Astrocyte (in vitro differentiated cells and primary cell): ENCODE measurements around the gene UBAC1.

Experiments used
- EZH2 ChIP-seq: IDR thresholded peaks from 2 replicates; pipeline ENCODE4 v1.6.1; 2012; ENCODE audit warnings: mild to moderate bottlenecking, low read length, inconsistent platforms; ENCODE audit not compliant: insufficient read depth
- TF ChIP-seq, protein P1 (sequence below): IDR thresholded peaks from 2 replicates; pipeline ENCODE4 v1.5.1; 2011; ENCODE audit warnings: low read depth, mild to moderate bottlenecking, inconsistent platforms, low read length, moderate library complexity; ENCODE audit not compliant: insufficient read depth

DNA sequence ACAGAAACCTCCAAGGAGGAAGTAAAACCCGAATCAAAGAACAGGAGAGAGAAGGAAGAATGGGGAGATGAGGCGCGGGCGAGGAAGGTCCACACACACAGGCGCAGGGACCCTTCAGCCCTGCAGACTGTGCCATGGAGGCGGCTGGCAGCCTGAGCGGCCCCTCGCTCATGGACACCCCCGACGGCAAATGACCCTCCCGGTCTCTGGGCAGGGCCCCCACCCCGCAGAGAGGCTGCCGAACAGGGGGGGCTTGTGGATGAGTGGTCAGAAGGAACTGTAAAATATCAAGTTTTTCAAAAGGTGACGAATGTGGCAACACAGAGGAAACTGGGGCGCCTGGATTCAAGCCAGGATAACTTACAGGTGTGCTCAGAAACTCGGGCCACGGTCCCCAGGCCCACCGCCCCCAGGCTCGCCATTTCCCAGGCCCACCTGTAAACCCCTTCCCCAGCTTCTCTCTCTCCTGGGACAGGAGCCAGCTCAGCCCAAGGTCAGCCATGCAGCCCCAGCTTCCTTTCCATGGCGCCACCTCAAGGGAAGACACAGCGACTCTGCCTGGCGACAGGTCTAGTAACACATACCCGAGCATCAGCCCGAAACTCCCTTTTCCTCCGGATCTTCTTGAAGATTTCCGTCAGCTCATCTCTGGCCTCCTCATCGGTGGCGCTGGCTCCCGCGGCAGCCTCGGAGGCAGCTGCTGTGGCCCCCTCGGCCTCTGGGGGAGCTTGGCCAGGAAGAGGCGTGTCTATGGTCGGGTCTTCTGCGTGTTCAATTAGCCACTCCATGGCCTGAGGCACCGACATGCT, 16.5 kb downstream of the UBAC1 start:
- TF ChIP-seq, protein P1, sequence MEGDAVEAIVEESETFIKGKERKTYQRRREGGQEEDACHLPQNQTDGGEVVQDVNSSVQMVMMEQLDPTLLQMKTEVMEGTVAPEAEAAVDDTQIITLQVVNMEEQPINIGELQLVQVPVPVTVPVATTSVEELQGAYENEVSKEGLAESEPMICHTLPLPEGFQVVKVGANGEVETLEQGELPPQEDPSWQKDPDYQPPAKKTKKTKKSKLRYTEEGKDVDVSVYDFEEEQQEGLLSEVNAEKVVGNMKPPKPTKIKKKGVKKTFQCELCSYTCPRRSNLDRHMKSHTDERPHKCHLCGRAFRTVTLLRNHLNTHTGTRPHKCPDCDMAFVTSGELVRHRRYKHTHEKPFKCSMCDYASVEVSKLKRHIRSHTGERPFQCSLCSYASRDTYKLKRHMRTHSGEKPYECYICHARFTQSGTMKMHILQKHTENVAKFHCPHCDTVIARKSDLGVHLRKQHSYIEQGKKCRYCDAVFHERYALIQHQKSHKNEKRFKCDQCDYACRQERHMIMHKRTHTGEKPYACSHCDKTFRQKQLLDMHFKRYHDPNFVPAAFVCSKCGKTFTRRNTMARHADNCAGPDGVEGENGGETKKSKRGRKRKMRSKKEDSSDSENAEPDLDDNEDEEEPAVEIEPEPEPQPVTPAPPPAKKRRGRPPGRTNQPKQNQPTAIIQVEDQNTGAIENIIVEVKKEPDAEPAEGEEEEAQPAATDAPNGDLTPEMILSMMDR: no peak
- no peak for TF ChIP-seq EZH2
